Measurements from ENCODE around the gene CIPC.

Gene CIPC

DNA sequence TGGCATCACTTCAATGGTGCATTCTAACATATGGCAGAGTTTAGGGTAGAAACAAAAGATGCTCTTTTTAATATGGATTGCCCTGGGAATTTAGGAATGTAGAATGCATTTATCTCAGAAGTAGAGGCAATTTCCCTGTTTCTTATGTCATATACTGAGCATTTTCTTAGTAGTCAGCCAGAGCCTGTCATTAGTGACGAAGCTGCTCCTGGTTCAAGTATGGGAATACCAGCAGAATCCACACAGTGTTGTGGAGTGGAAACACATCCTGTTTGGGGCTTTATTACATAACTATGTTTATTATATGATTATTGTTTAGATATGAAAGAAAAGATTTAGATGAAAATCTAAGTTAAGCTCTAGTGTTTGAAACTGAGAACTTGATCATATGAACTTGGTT, 12.2 kb downstream of the CIPC start:
- Histone ChIP-seq H2AK5ac (ENCODE audit: low read depth, low read length) (no peak overlapping the region), H2BK5ac (ENCODE audit: low read length) (no peak overlapping the region), H4K91ac (ENCODE audit: low read depth, low read length, poor library complexity) (no peak overlapping the region), H3K9me3 (replicated peaks in 1 of 2; ENCODE audit: control insufficient read depth in 2 of 2, insufficient read depth in 1 of 2, low read depth in 1 of 2, low read length in 2 of 2) (no peaks in the 10 kb centered on the region), H3K18ac (ENCODE audit: low read length) (no peak overlapping the region), H3K36me3 (replicated peaks in 1 of 2; ENCODE audit: control insufficient read depth in 2 of 2, insufficient read depth in 2 of 2, low read length in 2 of 2) (peaks cover 17 to 84% of the 10 kb centered on the region in 2 donors), H2BK15ac (ENCODE audit: low read length) (no peak overlapping the region), H4K8ac (ENCODE audit: low read depth, low read length) (no peak overlapping the region), H3K4ac (ENCODE audit: low read length) (no peak overlapping the region), H3K27me3 (ENCODE audit: control insufficient read depth in 3 of 3, insufficient read depth in 3 of 3, low read depth in 1 of 3, low read length in 3 of 3) (no peaks in the 10 kb centered on the region), H3K23ac (ENCODE audit: low read depth, low read length, poor library complexity) (no peak overlapping the region), H3K14ac (ENCODE audit: low read length) (no peak overlapping the region), H3K4me3 (ENCODE audit: low read length in 2 of 2) (no peak overlapping the region), H3K9ac (ENCODE audit: low read depth, low read length, poor library complexity) (no peak overlapping the region), H2AFZ (ENCODE audit: low read length) (no peak overlapping the region), H3K79me1 (ENCODE audit: low read depth, low read length) (no peaks in the 10 kb centered on the region), H2BK120ac (ENCODE audit: low read depth, low read length) (no peak overlapping the region), H3K4me2 (ENCODE audit: insufficient read depth, low read length, poor library complexity, severe bottlenecking) (no peak overlapping the region), H3K4me1 (ENCODE audit: control insufficient read depth in 2 of 2, insufficient read depth in 1 of 2, low read depth in 1 of 2, low read length in 2 of 2) (peaks cover 5 to 36% of the 10 kb centered on the region in 2 donors), H2BK12ac (ENCODE audit: low read length) (no peak overlapping the region), H3K27ac (replicated peaks; ENCODE audit: low read length) (no peak overlapping the region)
- WGBS, 2 donors (ENCODE audit: extremely low coverage in 2 of 2, insufficient read length in 2 of 2, insufficient replicate concordance in 1 of 2), result no CpG with 5 or more reads among the region's 1 CpG
- no peak for DNase-seq (ENCODE audit: low spot score)

DNA sequence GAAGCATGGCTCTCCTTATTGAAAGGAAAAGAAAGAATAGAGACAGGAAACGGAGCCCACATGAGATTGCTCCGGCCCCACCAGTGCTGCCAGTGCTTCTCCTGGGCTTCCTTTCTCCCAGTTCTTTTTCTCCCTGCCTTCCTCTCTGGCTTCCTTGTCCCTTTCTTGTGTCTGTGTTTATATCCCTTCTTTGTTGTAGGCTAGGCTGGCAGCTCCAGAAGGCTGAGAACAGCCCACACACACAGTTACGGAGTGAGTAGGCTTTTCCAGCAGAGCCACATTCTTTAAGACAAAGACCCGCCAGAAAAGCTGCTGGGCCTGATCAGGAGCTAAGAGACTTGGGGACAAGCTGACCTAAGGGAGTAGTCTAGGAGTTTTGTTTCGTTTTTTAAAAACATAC, 13.0 kb downstream of the CIPC start:
- peak; percentile 79 for DNase-seq (ENCODE audit: low spot score)
- Histone ChIP-seq H3K36me3 (replicated peaks in 1 of 2; ENCODE audit: control insufficient read depth in 2 of 2, insufficient read depth in 2 of 2, low read length in 2 of 2) (peaks cover 17 to 86% of the 10 kb centered on the region in 2 donors), H2BK15ac (ENCODE audit: low read length) (no peak overlapping the region), H3K27me3 (ENCODE audit: control insufficient read depth in 3 of 3, insufficient read depth in 3 of 3, low read depth in 1 of 3, low read length in 3 of 3) (no peaks in the 10 kb centered on the region), H2BK5ac (ENCODE audit: low read length) (no peak overlapping the region), H3K79me1 (ENCODE audit: low read depth, low read length) (no peaks in the 10 kb centered on the region), H2BK120ac (ENCODE audit: low read depth, low read length) (no peak overlapping the region), H2AK5ac (ENCODE audit: low read depth, low read length) (no peak overlapping the region), H3K18ac (ENCODE audit: low read length) (no peak overlapping the region), H3K4me3 (ENCODE audit: low read length in 2 of 2) (no peak overlapping the region), H2AFZ (ENCODE audit: low read length) (peak overlapping the region; percentile 53), H3K14ac (ENCODE audit: low read length) (no peak overlapping the region), H2BK12ac (ENCODE audit: low read length) (no peak overlapping the region), H3K4me1 (ENCODE audit: control insufficient read depth in 2 of 2, insufficient read depth in 1 of 2, low read depth in 1 of 2, low read length in 2 of 2) (peaks cover 3 to 29% of the 10 kb centered on the region in 2 donors), H4K8ac (ENCODE audit: low read depth, low read length) (no peak overlapping the region), H3K27ac (replicated peaks; ENCODE audit: low read length) (peak overlapping the region; percentile 19), H3K9me3 (replicated peaks in 1 of 2; ENCODE audit: control insufficient read depth in 2 of 2, insufficient read depth in 1 of 2, low read depth in 1 of 2, low read length in 2 of 2) (no peaks in the 10 kb centered on the region), H3K9ac (ENCODE audit: low read depth, low read length, poor library complexity) (no peak overlapping the region), H3K23ac (ENCODE audit: low read depth, low read length, poor library complexity) (no peak overlapping the region), H3K4ac (ENCODE audit: low read length) (no peak overlapping the region), H3K4me2 (ENCODE audit: insufficient read depth, low read length, poor library complexity, severe bottlenecking) (no peak overlapping the region), H4K91ac (ENCODE audit: low read depth, low read length, poor library complexity) (no peak overlapping the region)
- no CpG with 5 or more reads among the region's 5 CpGs for WGBS, 2 donors (ENCODE audit: extremely low coverage in 2 of 2, insufficient read length in 2 of 2, insufficient replicate concordance in 1 of 2)

DNA sequence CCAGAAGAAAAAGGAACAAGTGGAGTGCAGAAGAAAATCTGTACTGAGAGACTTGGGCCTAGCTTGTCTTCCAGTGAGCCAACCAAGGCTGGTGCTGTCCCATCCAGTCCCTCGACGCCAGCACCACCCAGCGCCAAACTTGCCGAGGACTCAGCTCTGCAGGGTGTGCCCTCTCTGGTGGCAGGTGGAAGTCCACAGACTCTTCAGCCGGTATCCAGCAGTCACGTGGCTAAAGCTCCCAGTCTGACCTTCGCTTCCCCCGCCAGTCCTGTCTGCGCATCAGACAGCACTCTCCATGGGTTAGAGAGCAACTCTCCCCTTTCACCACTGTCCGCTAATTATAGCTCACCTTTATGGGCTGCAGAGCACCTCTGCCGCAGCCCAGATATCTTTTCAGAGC, 15.6 kb downstream of the CIPC start:
- Histone ChIP-seq H2BK12ac (ENCODE audit: low read length) (no peak overlapping the region), H3K9me3 (replicated peaks in 1 of 2; ENCODE audit: control insufficient read depth in 2 of 2, insufficient read depth in 1 of 2, low read depth in 1 of 2, low read length in 2 of 2) (no peaks in the 10 kb centered on the region), H3K4me1 (ENCODE audit: control insufficient read depth in 2 of 2, insufficient read depth in 1 of 2, low read depth in 1 of 2, low read length in 2 of 2) (peaks cover 3 to 25% of the 10 kb centered on the region in 2 donors), H3K79me1 (ENCODE audit: low read depth, low read length) (no peaks in the 10 kb centered on the region), H2AK5ac (ENCODE audit: low read depth, low read length) (no peak overlapping the region), H2AFZ (ENCODE audit: low read length) (no peak overlapping the region), H3K27ac (replicated peaks; ENCODE audit: low read length) (no peak overlapping the region), H3K4me3 (ENCODE audit: low read length in 2 of 2) (no peak overlapping the region), H3K23ac (ENCODE audit: low read depth, low read length, poor library complexity) (no peak overlapping the region), H3K14ac (ENCODE audit: low read length) (no peak overlapping the region), H2BK15ac (ENCODE audit: low read length) (no peak overlapping the region), H2BK5ac (ENCODE audit: low read length) (no peak overlapping the region), H3K27me3 (ENCODE audit: control insufficient read depth in 3 of 3, insufficient read depth in 3 of 3, low read depth in 1 of 3, low read length in 3 of 3) (no peaks in the 10 kb centered on the region), H4K8ac (ENCODE audit: low read depth, low read length) (no peak overlapping the region), H3K4me2 (ENCODE audit: insufficient read depth, low read length, poor library complexity, severe bottlenecking) (no peak overlapping the region), H3K9ac (ENCODE audit: low read depth, low read length, poor library complexity) (no peak overlapping the region), H3K4ac (ENCODE audit: low read length) (no peak overlapping the region), H2BK120ac (ENCODE audit: low read depth, low read length) (no peak overlapping the region), H3K36me3 (replicated peaks in 1 of 2; ENCODE audit: control insufficient read depth in 2 of 2, insufficient read depth in 2 of 2, low read length in 2 of 2) (peaks cover 17 to 80% of the 10 kb centered on the region in 2 donors), H4K91ac (ENCODE audit: low read depth, low read length, poor library complexity) (no peak overlapping the region), H3K18ac (ENCODE audit: low read length) (no peak overlapping the region)
- WGBS, 2 donors (ENCODE audit: extremely low coverage in 2 of 2, insufficient read length in 2 of 2, insufficient replicate concordance in 1 of 2), result no CpG with 5 or more reads among the region's 11 CpGs
- DNase-seq (ENCODE audit: low spot score), result no peak

DNA sequence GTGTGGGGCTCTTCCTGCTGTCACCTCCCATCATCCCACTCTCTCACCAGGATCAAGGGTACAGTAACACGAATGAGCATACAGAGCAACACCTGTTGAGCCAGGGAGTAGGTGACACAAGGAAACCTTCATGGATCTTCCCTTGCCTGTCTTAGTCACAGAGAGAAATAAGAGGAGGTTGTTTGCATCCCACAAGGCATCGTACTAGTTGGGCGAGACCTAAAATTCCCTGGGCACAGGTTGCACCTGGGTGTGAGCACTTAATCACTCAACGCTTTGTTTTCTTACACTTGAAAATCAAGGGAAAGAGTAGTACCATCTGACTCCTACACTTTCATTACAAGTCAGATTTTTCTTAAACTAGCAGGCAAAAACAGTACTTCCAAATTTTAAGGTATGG, 16.6 kb downstream of the CIPC start:
- Histone ChIP-seq H3K36me3 (replicated peaks in 1 of 2; ENCODE audit: control insufficient read depth in 2 of 2, insufficient read depth in 2 of 2, low read length in 2 of 2) (peaks cover 17 to 71% of the 10 kb centered on the region in 2 donors), H3K14ac (ENCODE audit: low read length) (no peak overlapping the region), H3K4me2 (ENCODE audit: insufficient read depth, low read length, poor library complexity, severe bottlenecking) (no peak overlapping the region), H3K27ac (replicated peaks; ENCODE audit: low read length) (no peak overlapping the region), H3K9ac (ENCODE audit: low read depth, low read length, poor library complexity) (no peak overlapping the region), H3K18ac (ENCODE audit: low read length) (no peak overlapping the region), H4K8ac (ENCODE audit: low read depth, low read length) (no peak overlapping the region), H2AK5ac (ENCODE audit: low read depth, low read length) (no peak overlapping the region), H4K91ac (ENCODE audit: low read depth, low read length, poor library complexity) (no peak overlapping the region), H3K4ac (ENCODE audit: low read length) (no peak overlapping the region), H2AFZ (ENCODE audit: low read length) (no peak overlapping the region), H2BK5ac (ENCODE audit: low read length) (no peak overlapping the region), H3K4me3 (ENCODE audit: low read length in 2 of 2) (no peak overlapping the region), H3K79me1 (ENCODE audit: low read depth, low read length) (no peaks in the 10 kb centered on the region), H2BK12ac (ENCODE audit: low read length) (no peak overlapping the region), H3K9me3 (replicated peaks in 1 of 2; ENCODE audit: control insufficient read depth in 2 of 2, insufficient read depth in 1 of 2, low read depth in 1 of 2, low read length in 2 of 2) (no peaks in the 10 kb centered on the region), H3K4me1 (ENCODE audit: control insufficient read depth in 2 of 2, insufficient read depth in 1 of 2, low read depth in 1 of 2, low read length in 2 of 2) (peaks cover 3 to 24% of the 10 kb centered on the region in 2 donors), H3K27me3 (ENCODE audit: control insufficient read depth in 3 of 3, insufficient read depth in 3 of 3, low read depth in 1 of 3, low read length in 3 of 3) (no peaks in the 10 kb centered on the region), H3K23ac (ENCODE audit: low read depth, low read length, poor library complexity) (no peak overlapping the region), H2BK15ac (ENCODE audit: low read length) (no peak overlapping the region), H2BK120ac (ENCODE audit: low read depth, low read length) (no peak overlapping the region)
- no CpG with 5 or more reads among the region's 4 CpGs for WGBS, 2 donors (ENCODE audit: extremely low coverage in 2 of 2, insufficient read length in 2 of 2, insufficient replicate concordance in 1 of 2)
- DNase-seq (ENCODE audit: low spot score), result no peak
